NCI-H2029 (cell line): ENCODE measurements around the gene FGF19.

Experiments used
- DNase-seq: peaks from one replicate; lab custom pipeline; 2025; lab: John Stamatoyannopoulos, UW

The FGF19 gene, protein sequence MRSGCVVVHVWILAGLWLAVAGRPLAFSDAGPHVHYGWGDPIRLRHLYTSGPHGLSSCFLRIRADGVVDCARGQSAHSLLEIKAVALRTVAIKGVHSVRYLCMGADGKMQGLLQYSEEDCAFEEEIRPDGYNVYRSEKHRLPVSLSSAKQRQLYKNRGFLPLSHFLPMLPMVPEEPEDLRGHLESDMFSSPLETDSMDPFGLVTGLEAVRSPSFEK

DNA sequence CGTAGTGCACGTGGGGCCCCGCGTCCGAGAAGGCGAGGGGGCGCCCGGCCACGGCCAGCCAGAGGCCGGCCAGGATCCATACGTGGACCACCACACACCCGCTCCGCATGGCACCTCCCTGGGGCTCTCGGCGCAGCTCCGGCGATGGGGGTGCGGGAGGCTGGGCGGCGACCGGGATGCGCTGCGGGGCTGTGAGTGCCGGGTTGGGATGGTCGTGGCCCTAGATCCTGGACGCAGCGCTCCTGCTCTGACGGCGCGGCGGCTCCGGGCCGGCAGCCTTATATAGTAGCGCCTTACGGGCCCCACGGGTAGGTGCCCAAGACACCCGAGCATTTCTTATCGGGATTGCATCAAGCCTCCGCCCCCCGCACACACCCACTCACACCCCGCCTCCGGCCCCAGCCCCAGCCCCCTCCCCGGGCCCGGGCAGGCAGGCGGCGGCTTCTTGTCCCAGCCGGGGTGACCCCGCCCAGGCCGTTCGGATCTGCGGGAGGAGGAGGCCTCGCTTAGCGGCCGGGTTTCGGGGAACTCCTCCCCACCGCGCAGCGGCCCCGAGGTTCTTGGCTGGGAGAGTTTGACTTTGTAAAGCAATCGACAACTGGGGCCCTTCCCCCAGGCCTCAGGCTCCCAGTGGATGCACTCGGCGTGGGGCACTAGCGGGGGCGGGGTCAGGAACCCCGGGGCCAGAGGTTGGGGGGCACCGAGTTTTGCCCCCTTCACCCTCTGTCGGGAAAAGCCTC is at the start of gene FGF19:
Gene FGF19 (minus strand): TSS at position 255 of the 740 bp plus-strand sequence. CDS start 146 bp downstream, at position 109.
- no peak for DNase-seq

DNA sequence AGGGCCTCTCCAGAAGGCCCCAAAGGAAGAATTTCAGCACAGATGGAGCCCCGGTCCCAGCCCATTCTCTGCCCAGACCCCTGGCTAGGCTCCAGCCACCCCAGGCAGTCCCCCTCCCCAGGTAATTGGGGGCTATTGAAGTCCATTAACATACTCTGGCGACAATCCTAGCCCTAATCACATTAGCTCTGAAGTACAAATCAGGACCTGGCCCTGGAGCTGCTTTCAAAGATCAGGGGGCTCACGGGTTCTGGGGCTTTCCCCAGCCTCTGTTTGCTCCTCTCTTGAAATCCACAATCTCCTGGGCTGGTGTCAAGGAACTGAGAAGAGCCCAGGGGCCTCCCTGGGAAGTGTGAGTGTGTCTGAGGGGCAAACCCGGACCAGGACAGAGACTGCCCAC is 49.1 kb upstream of the FGF19 start:
- DNase-seq: no peak

- no peak for DNase-seq
Measured at GRCh38 chr11:69750875-69751597, 47.2 kb upstream of the FGF19 start.

GRCh38 chr11:69750108-69750850 is 46.5 kb upstream of the FGF19 start:
- no peak for DNase-seq

DNA sequence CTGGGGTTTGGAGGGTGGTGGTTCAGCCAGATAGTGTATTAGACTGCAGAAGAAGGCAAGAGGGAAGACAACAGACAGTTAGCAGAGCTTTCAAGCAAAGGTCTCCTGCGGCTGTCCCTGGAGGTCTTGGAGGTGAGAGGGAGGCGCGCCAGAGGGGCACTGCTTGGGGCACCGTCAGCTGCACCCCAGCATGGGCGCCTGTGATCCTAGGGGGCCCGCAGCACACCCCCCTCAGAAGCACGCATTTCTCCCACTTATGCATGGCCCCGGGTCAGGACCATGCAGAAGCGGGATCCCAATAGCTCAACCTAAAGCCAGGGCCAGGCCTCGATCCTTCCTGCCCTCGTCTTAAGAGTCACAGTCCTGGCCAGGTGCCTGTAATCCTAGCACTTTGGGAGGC is 44.8 kb upstream of the FGF19 start:
- DNase-seq: no peak

DNA sequence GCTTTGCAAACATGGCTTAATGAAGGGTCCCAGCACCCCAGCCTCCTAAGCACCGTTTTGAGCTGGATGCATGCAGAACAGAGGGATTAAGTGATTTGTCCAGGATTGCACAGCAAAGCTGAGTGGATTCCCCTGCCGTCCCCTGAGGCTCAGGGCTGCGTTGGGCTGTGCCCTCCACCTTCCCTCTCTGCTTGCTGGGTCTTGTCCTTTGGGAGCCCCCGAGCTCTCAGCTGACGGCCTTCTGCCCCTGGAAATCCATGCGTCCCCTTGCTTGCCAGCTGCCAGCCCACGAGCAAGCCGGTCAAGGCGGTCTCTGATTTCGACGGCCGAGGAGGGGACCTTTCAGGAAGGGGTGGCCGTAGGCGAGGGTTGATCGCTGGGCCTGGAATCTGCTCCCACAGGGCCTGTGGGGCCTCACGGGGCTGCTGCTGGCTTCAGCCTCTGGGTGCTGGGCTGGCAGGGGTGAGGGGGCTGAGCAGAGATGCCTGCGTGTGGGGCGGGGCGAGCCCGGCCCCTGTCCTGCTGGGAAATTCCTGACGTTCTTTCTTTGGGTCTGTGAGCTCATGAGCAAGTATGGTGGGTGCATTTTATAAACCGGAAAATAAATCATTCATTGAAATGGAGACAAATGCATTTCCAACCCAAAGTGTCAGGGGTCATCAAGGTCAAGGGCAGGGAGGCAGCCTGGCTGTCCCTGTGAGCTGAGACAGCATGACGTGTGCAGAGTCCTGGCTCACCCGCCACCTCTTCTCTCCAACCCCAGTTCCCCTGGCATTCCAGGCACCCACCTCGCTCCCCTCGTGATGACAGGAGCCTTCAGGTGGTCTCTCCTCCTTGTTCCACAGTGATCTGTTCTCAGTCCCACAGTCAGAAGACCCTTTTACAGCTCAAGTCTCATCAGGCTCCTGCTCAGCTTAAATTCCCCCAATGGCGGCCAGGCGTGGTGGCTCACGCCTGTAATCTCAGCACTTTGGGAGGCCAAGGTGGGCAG is 43.2 kb upstream of the FGF19 start:
- no peak for DNase-seq

DNA sequence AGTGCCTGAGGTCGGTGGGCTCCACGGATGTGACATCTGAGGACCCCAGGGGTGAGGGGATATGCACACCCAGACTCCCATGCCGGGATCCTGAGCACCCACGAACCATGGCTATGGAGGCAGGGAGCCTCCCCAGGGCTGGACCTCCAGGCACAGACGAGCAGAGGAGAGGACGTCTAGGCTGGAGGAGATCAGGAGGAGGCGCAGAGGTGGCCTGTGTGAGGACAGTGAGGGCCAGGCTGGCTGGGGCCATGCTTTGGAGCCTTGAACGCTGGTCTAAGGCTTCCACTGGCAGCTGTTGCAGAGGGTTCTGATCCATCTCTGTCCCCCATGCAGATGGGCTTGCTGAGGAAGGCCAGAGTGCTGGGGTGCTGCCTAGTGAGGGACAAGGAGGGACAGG is 42.3 kb upstream of the FGF19 start:
- no peak for DNase-seq

GRCh38 chr11:69745201-69745600 is 41.4 kb upstream of the FGF19 start:
- DNase-seq: no peak

- DNase-seq: no peak
Measured at GRCh38 chr11:69744435-69744834, 40.6 kb upstream of the FGF19 start.

- DNase-seq: no peak
Measured at GRCh38 chr11:69734841-69735240, 31.0 kb upstream of the FGF19 start.

DNA sequence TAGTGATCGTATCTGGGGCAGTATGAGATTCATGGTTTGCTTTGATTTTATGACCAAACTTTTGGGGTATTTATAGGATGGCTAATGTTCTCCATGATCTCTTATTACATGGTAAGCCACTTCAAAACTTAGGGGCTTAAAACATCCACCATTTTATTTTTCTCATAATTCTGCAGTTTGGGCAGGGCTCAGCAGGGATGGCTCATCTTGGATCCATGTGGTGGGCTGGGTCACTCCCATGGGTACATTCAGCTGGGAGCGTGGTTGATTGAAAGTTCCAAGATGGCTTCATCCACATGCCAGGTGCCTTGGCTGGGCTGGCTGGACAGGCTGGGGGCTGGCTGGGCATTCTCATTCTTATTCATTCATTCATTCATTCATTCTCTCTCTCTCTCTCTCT is 30.5 kb upstream of the FGF19 start:
- no peak for DNase-seq

DNA sequence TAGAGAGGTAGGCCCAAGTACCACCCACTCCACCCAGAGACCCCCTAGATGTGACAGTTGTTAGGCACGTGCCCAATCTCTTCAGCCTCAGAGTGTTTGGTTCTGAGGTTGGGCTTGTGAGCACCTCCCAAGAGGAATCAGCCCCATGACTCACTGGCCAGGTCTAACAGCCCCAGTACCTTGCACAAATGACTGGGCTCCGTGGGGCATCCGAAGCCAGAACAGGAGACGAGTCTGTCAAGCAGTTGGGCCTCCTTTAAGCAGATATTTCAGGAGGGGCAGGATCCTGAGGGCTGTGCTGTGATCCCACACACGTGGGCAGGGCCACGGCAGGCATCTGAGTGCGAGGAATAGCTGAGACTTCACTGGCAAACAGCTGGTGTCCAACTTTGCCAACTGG is 29.1 kb upstream of the FGF19 start:
- no peak for DNase-seq

DNA sequence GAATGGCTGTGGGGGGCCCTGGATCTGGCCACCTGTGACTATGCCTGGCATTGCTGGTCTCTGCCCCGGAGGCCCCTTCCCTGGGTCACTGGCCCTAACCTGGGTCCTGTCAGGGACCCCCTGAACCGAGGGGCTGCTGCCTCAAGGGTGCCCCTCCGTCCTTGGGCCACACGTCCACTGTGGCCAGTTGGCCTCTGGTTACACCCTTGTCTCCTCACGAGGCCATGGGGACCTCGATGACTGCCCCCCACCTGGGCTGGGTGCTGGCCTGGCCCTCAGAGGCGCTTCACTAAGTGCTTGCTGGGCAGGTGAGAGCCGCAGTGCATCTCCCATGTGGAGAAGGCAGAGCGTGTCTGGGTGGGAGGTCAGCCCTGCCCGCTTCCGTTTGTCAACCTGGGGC is 27.3 kb upstream of the FGF19 start:
- no peak for DNase-seq

DNA sequence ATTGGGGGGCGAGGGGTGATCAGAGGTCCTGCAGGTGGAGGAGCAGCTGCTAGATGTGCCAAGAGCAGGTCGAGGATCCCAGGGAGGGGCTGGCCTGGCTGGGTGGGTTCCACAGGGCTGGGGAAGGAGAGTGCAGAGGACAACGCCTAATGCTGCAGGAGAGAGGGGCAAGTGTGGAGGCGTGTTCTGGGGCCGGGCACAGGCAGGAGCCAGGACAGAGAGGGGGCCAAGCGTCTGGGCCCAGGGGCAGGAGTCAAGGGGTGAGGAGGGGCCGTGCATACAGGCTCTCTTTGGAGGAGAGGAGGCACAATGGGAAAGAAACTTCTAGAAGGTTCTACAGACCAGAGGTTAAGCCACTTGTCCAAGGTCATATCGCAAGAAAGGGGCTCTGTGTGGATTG is 26.7 kb upstream of the FGF19 start:
- DNase-seq: no peak

GRCh38 chr11:69729252-69729651 is 25.4 kb upstream of the FGF19 start:
- DNase-seq: no peak

DNA sequence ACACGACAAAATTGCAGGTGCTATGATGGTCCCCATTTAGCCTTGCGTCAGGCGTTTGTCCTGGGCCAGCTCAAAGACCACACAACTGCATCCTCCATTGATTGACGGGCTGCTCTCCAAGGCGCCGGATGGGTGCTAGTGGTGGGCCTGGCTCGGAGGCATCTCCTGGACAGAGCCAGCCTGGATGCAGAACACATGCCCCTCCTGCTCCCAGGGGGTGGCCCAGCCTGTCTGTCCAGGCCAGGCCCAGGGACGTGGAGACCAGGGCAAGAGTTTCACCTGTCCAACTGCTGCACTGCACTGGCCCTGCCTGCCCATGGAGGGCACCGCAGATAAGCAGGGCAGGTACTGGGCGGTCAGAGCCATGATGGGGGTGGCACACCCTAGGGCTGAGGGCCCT is 23.4 kb upstream of the FGF19 start:
- DNase-seq: no peak

DNA sequence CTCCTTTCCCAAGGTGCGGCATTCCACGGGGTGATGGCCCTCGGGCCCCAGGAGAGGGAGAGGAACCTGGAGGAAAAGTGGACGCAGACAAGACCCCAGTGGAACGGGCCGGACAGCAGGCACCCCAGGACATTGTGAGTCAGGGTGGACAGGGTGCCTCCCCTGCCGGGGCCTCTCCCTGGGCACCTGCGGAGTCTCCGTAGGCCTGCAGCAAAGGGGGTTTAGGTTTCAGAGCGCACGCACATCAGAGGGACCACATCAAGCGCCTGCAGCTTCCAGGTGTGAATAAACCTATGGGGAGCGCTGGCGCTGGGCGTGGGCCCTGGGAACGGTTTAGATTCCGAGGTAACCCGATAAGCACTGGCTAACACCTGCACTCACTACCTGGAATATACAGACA is 22.7 kb upstream of the FGF19 start:
- no peak for DNase-seq

DNA sequence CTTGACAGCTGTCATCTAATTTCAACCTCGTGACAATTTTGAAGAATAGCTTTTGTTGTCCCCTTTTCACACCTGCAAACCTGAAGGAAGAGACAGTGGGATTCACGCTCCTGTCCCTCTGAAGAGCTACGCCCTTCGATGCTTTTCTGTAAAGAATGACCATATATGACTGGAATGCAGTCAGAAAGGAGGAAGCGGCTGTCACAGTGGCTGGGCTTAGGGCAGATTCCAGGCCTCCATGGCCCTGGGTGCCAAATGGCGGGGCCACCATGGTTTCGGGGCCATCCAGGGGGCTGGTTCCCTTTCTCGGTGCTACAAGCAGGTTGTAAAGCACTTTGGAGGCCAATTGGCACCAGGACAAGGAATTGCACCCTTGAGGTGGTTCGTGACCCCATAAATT is 22.2 kb upstream of the FGF19 start:
- no peak for DNase-seq

- DNase-seq: no peak
Measured at GRCh38 chr11:69721745-69722144, 17.9 kb upstream of the FGF19 start.

- DNase-seq: no peak
Measured at GRCh38 chr11:69721106-69721505, 17.3 kb upstream of the FGF19 start.

DNA sequence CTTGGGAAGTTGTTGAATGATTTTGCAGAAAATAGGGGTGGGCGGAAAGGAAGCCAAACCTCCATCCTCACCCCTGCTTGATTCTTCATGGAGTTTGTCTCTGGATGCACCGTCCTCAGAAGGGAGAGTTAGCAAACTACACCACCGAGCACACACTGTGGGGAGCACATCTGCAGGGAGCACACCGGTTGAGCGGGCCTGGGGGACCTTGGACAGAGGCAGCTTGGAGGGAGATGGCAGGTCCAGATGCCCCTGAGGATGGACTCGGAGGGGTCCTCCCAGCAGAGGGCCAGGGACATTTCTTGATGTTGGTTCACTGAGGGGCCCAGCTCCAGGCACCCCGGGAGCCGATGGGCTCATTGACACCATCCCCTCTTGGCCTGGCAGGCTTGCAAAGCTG is 15.1 kb upstream of the FGF19 start:
- DNase-seq: no peak
